Vagina (tissue), 2 donors: ENCODE measurements around the gene CD44.

Experiments used
- CTCF ChIP-seq, 3 experiments: fragments of 450-650 bp in 2 of 3; fragments of 200-600 bp in 1 of 3; sonication (generic) in 1 of 3; IDR thresholded peaks; one replicate each; pipeline ENCODE4 v1.5.1; 2017 to 2019; ENCODE audit warnings: antibody characterized with exemption in 3 of 3, mild to moderate bottlenecking in 2 of 3, moderate library complexity in 2 of 3
- POLR2AphosphoS5 ChIP-seq, 2 donors: sonication (generic); formaldehyde crosslinking; IDR thresholded peaks; one replicate each; pipeline ENCODE4 v1.9.0; 2017; ENCODE audit warnings: antibody characterized with exemption in 2 of 2, mild to moderate bottlenecking in 2 of 2, low read depth in 1 of 2; ENCODE audit not compliant: insufficient read depth in 1 of 2

- TF ChIP-seq CTCF (IDR thresholded peaks at IDR 0.05) (no peak), POLR2AphosphoS5 (IDR thresholded peaks at IDR 0.05; ENCODE audit: insufficient read depth in 1 of 2, low read depth in 1 of 2) (no peak)
Observed at GRCh38 chr11:35247428-35247827, 108.5 kb downstream of the CD44 start.
